ENCODE data around the gene MARK2. TPM values are rescaled to one million over a fixed set of nuclear protein-coding genes. Genes with fewer than 3 reads are reported as not detected.

Gene MARK2
- total and polyA plus RNA-seq, 2 donors (not counting 1 experiment from before 2014, with no cell fraction given) = 6.4 to 12.3 TPM

- H3K79me2 ChIP-seq (ENCODE audit: control insufficient read depth, insufficient read depth, low read length) = peaks cover 57% of the 10 kb centered on the region
- no peak overlapping the region for H3K4me2 ChIP-seq (ENCODE audit: extremely low read depth, insufficient read depth, low read length)
- H3K27me3 ChIP-seq (ENCODE audit: control insufficient read depth, insufficient read depth, low read length) = no peaks in the 10 kb centered on the region
- DNase-seq (ENCODE audit: low read depth in 2 of 2) = no peak
- H3K36me3 ChIP-seq (ENCODE audit: control insufficient read depth, insufficient read depth, low read length) = peaks cover 1% of the 10 kb centered on the region
- H3K4me3 ChIP-seq (replicated peaks in 1 of 4; ENCODE audit: control extremely low read depth in 1 of 4, insufficient read depth in 1 of 4, low read depth in 3 of 4, low read length in 4 of 4) = no peak overlapping the region
- H3K9me3 ChIP-seq (ENCODE audit: control insufficient read depth, insufficient read depth, low read depth, low read length) = no peaks in the 10 kb centered on the region
- TF ChIP-seq EZH2 (IDR thresholded peaks at IDR 0.05; ENCODE audit: low read length, missing control alignments) (no peak), CTCF (conservative IDR thresholded peaks at IDR 0.05 in 1 of 2, IDR thresholded peaks at IDR 0.05 in 1 of 2; ENCODE audit: low read depth in 1 of 2, low read length in 2 of 2) (no peak)
- H2AFZ ChIP-seq (ENCODE audit: low read length) = no peak overlapping the region
- H3K4me1 ChIP-seq (ENCODE audit: control insufficient read depth, extremely low read depth, insufficient read depth, low read length) = no peaks in the 10 kb centered on the region
- no peaks in the 10 kb centered on the region for H4K20me1 ChIP-seq (ENCODE audit: control insufficient read depth, extremely low read depth, insufficient read depth, low read length)
- H3K9ac ChIP-seq (ENCODE audit: insufficient read depth, low read length) = no peak overlapping the region
- no peak overlapping the region for H3K27ac ChIP-seq (ENCODE audit: insufficient read depth, low read length)
Observed at GRCh38 chr11:63850920-63851319, 12.0 kb downstream of the MARK2 start.

- Histone ChIP-seq H2AFZ (ENCODE audit: low read length) (no peak overlapping the region), H3K4me3 (replicated peaks in 1 of 4; ENCODE audit: control extremely low read depth in 1 of 4, insufficient read depth in 1 of 4, low read depth in 3 of 4, low read length in 4 of 4) (no peak overlapping the region), H3K27me3 (ENCODE audit: control insufficient read depth, insufficient read depth, low read length) (no peaks in the 10 kb centered on the region), H3K36me3 (ENCODE audit: control insufficient read depth, insufficient read depth, low read length) (peaks cover 1% of the 10 kb centered on the region), H3K9ac (ENCODE audit: insufficient read depth, low read length) (no peak overlapping the region), H4K20me1 (ENCODE audit: control insufficient read depth, extremely low read depth, insufficient read depth, low read length) (no peaks in the 10 kb centered on the region), H3K4me2 (ENCODE audit: extremely low read depth, insufficient read depth, low read length) (no peak overlapping the region), H3K27ac (ENCODE audit: insufficient read depth, low read length) (no peak overlapping the region), H3K4me1 (ENCODE audit: control insufficient read depth, extremely low read depth, insufficient read depth, low read length) (no peaks in the 10 kb centered on the region), H3K9me3 (ENCODE audit: control insufficient read depth, insufficient read depth, low read depth, low read length) (no peaks in the 10 kb centered on the region), H3K79me2 (ENCODE audit: control insufficient read depth, insufficient read depth, low read length) (peaks cover 53% of the 10 kb centered on the region)
- no peak for DNase-seq (ENCODE audit: low read depth in 2 of 2)
- TF ChIP-seq CTCF (conservative IDR thresholded peaks at IDR 0.05 in 1 of 2, IDR thresholded peaks at IDR 0.05 in 1 of 2; ENCODE audit: low read depth in 1 of 2, low read length in 2 of 2) = no peak
- TF ChIP-seq EZH2 (IDR thresholded peaks at IDR 0.05; ENCODE audit: low read length, missing control alignments) = no peak
Observed at GRCh38 chr11:63851364-63851763, 12.5 kb downstream of the MARK2 start.

GRCh38 chr11:63853476-63853875 is 14.6 kb downstream of the MARK2 start:
- no peak overlapping the region for H2AFZ ChIP-seq (ENCODE audit: low read length)
- H4K20me1 ChIP-seq (ENCODE audit: control insufficient read depth, extremely low read depth, insufficient read depth, low read length) = no peaks in the 10 kb centered on the region
- no peaks in the 10 kb centered on the region for H3K27me3 ChIP-seq (ENCODE audit: control insufficient read depth, insufficient read depth, low read length)
- no peak overlapping the region for H3K9ac ChIP-seq (ENCODE audit: insufficient read depth, low read length)
- no peaks in the 10 kb centered on the region for H3K4me1 ChIP-seq (ENCODE audit: control insufficient read depth, extremely low read depth, insufficient read depth, low read length)
- H3K4me3 ChIP-seq (replicated peaks in 1 of 4; ENCODE audit: control extremely low read depth in 1 of 4, insufficient read depth in 1 of 4, low read depth in 3 of 4, low read length in 4 of 4) = no peak overlapping the region
- peaks cover 44% of the 10 kb centered on the region for H3K79me2 ChIP-seq (ENCODE audit: control insufficient read depth, insufficient read depth, low read length)
- peaks cover 1% of the 10 kb centered on the region for H3K36me3 ChIP-seq (ENCODE audit: control insufficient read depth, insufficient read depth, low read length)
- no peak overlapping the region for H3K4me2 ChIP-seq (ENCODE audit: extremely low read depth, insufficient read depth, low read length)
- no peak for TF ChIP-seq CTCF (conservative IDR thresholded peaks at IDR 0.05 in 1 of 2, IDR thresholded peaks at IDR 0.05 in 1 of 2; ENCODE audit: low read depth in 1 of 2, low read length in 2 of 2)
- TF ChIP-seq EZH2 (IDR thresholded peaks at IDR 0.05; ENCODE audit: low read length, missing control alignments) = no peak
- no peak for DNase-seq (ENCODE audit: low read depth in 2 of 2)
- H3K27ac ChIP-seq (ENCODE audit: insufficient read depth, low read length) = no peak overlapping the region
- no peaks in the 10 kb centered on the region for H3K9me3 ChIP-seq (ENCODE audit: control insufficient read depth, insufficient read depth, low read depth, low read length)
